ENCODE results near the gene DGKI.

The DGKI gene

GRCh38 chr7:137787301-137787976, 59.3 kb downstream of the DGKI start:
- no peak for DNase-seq

- no peak for DNase-seq
These were observed 68.3 kb downstream of the DGKI start for GRCh38 chr7:137778511-137778910.

GRCh38 chr7:137774793-137775201, 72.0 kb downstream of the DGKI start:
- DNase-seq = no peak

GRCh38 chr7:137772748-137773147, 74.0 kb downstream of the DGKI start:
- no peak for DNase-seq

GRCh38 chr7:137772316-137772715, 74.5 kb downstream of the DGKI start:
- DNase-seq = no peak

GRCh38 chr7:137771679-137772078, 75.1 kb downstream of the DGKI start:
- no peak for DNase-seq

GRCh38 chr7:137771273-137771672, 75.5 kb downstream of the DGKI start:
- no peak for DNase-seq

- DNase-seq = no peak
These were observed 78.4 kb downstream of the DGKI start for GRCh38 chr7:137768366-137768765.

- no peak for DNase-seq
These were observed 84.4 kb downstream of the DGKI start for GRCh38 chr7:137762334-137762733.

- no peak for DNase-seq
These were observed 86.7 kb downstream of the DGKI start for GRCh38 chr7:137760111-137760510.

- DNase-seq = no peak
These were observed 89.4 kb downstream of the DGKI start for GRCh38 chr7:137757146-137757925.

GRCh38 chr7:137755846-137756651, 90.7 kb downstream of the DGKI start:
- DNase-seq = no peak

GRCh38 chr7:137755427-137755826, 91.3 kb downstream of the DGKI start:
- no peak for DNase-seq

GRCh38 chr7:137753948-137754851, 92.6 kb downstream of the DGKI start:
- DNase-seq = no peak

GRCh38 chr7:137753575-137753947, 93.2 kb downstream of the DGKI start:
- no peak for DNase-seq

GRCh38 chr7:137753067-137753466, 93.7 kb downstream of the DGKI start:
- DNase-seq = no peak

- no peak for DNase-seq
These were observed 95.3 kb downstream of the DGKI start for GRCh38 chr7:137751361-137752009.

- DNase-seq = no peak
These were observed 99.3 kb downstream of the DGKI start for GRCh38 chr7:137747359-137748031.

- DNase-seq = no peak
These were observed 103.8 kb downstream of the DGKI start for GRCh38 chr7:137743021-137743420.

GRCh38 chr7:137742051-137742450, 104.7 kb downstream of the DGKI start:
- no peak for DNase-seq

- DNase-seq = no peak
These were observed 105.3 kb downstream of the DGKI start for GRCh38 chr7:137741443-137741842.

Data from activated naive CD4-positive, alpha-beta T cell treated with Interleukin-2 at 50 U/mL for 16 hours (primary cell).